Retinal pigment epithelial cell (primary cell): ENCODE data around the gene MYMK.
"Not testable (repeated sequence)": the region's sequence is repeated elsewhere in the genome, so short reads cannot be mapped to it uniquely, and the experiment has no call there.

Source experiments
- DNase-seq: peaks from one replicate; pipeline ENCODE4 v3.0.0-alpha.2; 2010; ENCODE audit warnings: low read depth
- H3K4me3 ChIP-seq: 2 replicates; pipeline ENCODE4 v1.5.1; 2011; ENCODE audit warnings: mild to moderate bottlenecking, low read length, control low read depth, moderate library complexity
- TF ChIP-seq, protein P1 (sequence below): conservative IDR thresholded peaks from 2 replicates; pipeline ENCODE4 v1.5.1; 2011; ENCODE audit warnings: low read depth, low read length, control low read depth, inconsistent platforms

Gene MYMK

DNA sequence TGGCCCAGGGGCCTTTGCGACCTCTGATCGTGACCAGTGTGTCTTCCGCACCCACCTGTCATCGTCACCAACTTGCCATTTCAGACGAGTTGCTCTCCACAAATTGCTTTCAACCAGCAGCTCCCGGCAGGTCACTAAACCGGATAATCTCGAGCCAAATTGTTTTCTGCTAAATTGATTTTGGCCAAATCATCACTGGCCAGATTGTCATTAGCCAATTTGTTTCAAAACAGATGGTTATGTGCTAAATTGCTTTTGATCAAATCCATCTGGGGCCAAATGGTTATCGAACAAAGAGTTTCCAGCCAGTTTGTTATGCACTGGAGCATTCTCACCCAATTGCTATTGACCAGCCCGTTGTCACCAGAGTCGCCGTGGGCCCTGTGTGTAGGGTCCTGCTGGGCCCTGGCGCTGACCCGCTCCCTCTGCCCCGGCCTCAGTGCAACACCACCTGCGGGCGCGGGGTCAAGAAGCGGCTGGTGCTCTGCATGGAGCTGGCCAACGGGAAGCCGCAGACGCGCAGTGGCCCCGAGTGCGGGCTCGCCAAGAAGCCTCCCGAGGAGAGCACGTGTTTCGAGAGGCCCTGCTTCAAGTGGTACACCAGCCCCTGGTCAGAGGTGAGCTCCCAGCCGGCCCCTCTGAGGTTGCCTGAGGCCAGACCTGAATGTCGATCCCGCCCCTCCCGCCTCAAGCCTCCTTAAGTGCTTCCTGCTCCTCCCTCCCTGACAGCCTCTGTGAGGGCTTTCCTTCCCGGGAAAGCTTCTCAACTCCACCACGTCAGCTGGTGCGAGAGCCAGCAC lies 45.3 kb upstream of the MYMK start:
- TF ChIP-seq, protein P1, sequence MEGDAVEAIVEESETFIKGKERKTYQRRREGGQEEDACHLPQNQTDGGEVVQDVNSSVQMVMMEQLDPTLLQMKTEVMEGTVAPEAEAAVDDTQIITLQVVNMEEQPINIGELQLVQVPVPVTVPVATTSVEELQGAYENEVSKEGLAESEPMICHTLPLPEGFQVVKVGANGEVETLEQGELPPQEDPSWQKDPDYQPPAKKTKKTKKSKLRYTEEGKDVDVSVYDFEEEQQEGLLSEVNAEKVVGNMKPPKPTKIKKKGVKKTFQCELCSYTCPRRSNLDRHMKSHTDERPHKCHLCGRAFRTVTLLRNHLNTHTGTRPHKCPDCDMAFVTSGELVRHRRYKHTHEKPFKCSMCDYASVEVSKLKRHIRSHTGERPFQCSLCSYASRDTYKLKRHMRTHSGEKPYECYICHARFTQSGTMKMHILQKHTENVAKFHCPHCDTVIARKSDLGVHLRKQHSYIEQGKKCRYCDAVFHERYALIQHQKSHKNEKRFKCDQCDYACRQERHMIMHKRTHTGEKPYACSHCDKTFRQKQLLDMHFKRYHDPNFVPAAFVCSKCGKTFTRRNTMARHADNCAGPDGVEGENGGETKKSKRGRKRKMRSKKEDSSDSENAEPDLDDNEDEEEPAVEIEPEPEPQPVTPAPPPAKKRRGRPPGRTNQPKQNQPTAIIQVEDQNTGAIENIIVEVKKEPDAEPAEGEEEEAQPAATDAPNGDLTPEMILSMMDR: no peak
- H3K4me3 ChIP-seq: no peak overlapping the region
- DNase-seq: no peak

DNA sequence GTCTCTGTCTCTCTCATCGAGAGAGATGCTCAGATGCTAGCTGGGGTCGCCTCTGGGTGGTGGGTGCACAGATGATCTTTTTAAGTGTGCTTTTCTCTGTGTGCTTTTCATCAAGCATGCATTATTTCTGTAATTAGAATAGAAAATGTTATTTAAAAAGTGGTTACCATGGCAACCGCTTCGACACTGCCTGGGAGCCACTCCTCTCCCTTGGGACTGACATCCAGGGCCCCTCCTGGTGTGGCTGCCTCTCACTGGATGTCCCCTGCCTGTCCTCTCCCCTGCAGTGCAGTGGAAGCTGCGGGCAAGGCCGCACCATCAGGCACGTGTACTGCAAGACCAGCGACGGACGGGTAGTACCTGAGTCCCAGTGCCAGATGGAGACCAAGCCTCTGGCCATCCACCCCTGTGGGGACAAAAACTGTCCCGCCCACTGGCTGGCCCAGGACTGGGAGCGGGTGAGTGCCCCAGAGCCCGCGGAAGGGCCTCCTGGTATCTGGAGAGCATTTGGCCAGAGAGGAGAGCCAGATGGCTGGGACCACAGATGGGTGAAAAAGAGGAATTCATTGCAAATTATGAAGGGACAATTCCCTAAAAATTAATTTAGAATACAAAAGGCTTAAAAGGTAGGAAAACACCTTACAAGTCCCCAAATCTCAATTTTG lies 44.5 kb upstream of the MYMK start:
- DNase-seq: no peak
- TF ChIP-seq, protein P1: no peak
- H3K4me3 ChIP-seq: no peak overlapping the region

DNA sequence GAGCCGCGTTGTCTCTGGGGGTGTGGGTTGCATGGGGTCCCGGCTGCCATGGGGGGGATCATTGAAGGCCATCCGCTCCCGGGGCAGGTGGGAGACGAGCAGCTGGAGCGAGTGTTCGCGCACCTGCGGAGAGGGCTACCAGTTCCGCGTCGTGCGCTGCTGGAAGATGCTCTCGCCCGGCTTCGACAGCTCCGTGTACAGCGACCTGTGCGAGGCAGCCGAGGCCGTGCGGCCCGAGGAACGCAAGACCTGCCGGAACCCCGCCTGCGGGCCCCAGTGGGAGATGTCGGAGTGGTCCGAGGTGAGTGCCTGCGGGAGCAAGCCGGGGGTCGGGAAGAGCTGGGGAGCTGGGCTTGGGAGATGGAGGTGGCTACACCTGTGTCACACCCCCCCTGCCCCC lies 43.4 kb upstream of the MYMK start:
- no peak overlapping the region for H3K4me3 ChIP-seq
- no peak for DNase-seq
- TF ChIP-seq, protein P1: no peak

DNA sequence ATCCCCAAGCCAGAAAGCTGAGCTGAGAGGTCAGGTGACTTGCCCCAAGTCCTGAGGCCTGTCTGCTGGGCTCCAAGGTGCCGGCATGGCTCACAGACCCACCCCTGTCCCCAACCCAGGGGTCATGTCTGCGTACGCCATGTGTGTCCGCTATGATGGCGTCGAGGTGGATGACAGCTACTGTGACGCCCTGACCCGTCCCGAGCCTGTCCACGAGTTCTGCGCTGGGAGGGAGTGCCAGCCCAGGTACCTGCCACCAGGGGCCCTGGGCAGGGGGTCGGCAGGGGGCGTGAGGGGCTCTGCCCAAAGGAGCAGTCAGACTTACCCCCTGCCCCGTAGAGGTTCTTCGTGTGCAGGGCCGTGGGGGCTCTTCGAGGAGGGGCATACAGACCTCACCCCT lies 42.1 kb upstream of the MYMK start:
- TF ChIP-seq, protein P1: no peak
- DNase-seq: no peak
- no peak overlapping the region for H3K4me3 ChIP-seq

DNA sequence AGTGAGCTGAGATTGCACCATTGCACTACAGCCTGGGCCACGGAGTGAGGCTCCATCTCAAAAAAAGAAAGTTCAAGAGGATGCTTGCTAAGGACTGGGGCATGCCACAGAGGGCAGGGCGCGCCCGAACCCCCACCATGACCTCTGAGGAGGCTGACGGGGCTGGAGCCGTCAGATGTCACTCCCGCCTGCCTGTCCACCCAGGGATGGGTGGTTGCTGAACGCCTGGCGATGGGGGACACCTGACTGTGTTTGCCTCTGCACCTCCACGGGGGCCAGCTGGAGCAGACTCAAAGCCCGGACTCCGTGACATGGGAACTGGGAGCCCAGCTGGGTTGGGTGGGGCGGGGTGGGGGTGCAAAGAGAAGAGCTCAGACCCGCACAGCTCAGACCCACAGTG lies 41.6 kb upstream of the MYMK start:
- TF ChIP-seq, protein P1: no peak
- DNase-seq: no peak
- H3K4me3 ChIP-seq: no peak overlapping the region

DNA sequence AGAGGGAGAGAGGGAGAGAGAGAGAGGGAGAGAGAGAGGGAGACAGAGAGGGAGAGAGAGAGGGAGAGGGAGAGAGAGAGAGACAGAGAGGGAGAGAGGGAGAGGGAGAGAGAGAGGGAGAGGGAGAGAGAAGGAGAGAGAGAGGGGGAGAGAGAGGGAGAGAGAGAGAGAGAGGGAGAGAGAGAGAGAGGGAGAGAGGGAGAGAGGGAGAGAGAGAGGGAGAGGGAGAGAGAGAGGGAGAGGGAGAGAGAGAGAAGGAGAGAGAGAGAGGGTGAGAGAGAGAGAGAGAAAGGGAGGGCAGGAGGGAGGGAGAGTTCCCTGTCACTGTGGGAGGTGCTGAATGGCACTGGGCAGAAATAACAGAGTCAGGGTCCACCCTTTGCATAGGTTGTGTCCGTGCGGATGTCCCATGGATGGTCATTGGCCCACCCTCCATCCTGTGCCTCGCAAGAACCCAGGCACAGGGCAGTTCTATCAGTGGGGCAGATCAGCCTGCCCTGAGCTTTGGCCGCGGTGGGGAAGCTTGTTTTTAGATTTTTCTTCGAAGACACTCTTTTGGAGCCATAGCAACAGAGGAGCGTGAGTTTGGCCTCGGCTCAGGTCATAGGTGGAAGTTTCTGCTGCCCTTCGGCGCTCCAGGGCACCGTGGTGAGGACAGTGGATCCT lies 39.8 kb upstream of the MYMK start:
- H3K4me3 ChIP-seq: no peak overlapping the region
- TF ChIP-seq, protein P1: no peak
- no peak for DNase-seq

DNA sequence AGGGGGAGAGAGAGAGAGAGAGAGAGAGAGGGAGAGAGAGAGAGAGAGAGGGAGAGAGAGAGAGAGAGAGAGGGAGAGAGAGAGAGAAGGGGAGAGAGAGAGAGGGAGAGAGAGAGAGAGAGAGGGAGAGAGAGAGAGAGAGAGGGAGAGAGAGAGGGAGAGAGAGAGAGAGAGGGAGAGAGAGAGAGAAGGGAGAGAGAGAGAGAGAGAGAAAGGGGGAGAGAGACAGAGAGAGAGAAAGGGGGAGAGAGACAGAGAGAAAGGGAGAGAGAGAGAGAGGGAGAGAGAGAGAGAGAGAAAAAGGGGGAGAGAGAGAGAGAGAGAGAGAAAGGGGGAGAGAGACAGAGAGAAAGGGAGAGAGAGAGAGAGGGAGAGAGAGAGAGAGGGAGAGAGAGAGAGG lies 39.1 kb upstream of the MYMK start:
- not testable (repeated sequence) for DNase-seq, H3K4me3 ChIP-seq
